Right lobe of liver (tissue), 4 donors: ENCODE measurements around the gene PNPO.

Experiments used
- CTCF ChIP-seq, 4 donors: fragments of 200-600 bp in 3 of 4; fragments of 450-650 bp in 1 of 4; IDR thresholded peaks; one replicate each; pipeline versions ENCODE4 v1.5.1 to v1.8.0; 2016 to 2022; ENCODE audit warnings: antibody characterized with exemption in 4 of 4, mild to moderate bottlenecking in 2 of 4
- POLR2A ChIP-seq: fragments of 450-650 bp; IDR thresholded peaks from one replicate; pipeline ENCODE4 v1.6.1; 2017; ENCODE audit warnings: antibody characterized with exemption, mild to moderate bottlenecking
- donor health status: DM: no; HTN: no; CAD: no.
- donor health status: DM: no; HTN: no; CAD: no.
- donor health status: DM: no; HTN: yes; CAD: no.

- TF ChIP-seq CTCF (IDR thresholded peaks at IDR 0.05) (no peak), POLR2A (no peak)
These were observed 49.8 kb downstream of the PNPO start for GRCh38 chr17:47990962-47991731.
